K562 (cell line): ENCODE results near the gene FSTL4. TPM values are rescaled to one million over a fixed set of nuclear protein-coding genes. Genes with fewer than 3 reads are reported as not detected.
A peak's percentile ranks its signal among the peaks of the same experiment; 100 is the strongest.

Source experiments
- ATAC-seq: fragments of 200-7000 bp; cut with Tn5 transposase; 3 replicates; pipeline ENCODE4 v1.9.1; 2020; ENCODE audit warnings: moderate library complexity
- BruUV-seq: library from RNA; stranded (reverse); fragments of 400-500 nt; replicated peaks from 2 replicates; lab custom pipeline; 2021; lab: Mats Ljungman, UMichigan
- CTCF ChIA-PET: fragments of 300-600 bp; formaldehyde crosslinking; extraction: SDS; loops from one replicate; lab custom pipeline; 2021; ENCODE audit warnings: low intra/inter-chr PET ratio; lab: Yijun Ruan, JAX
- POLR2A ChIA-PET: fragments of 300-600, 350-650 bp; sonication (Branson Sonifier 250); formaldehyde crosslinking; extraction: SDS; loops from one replicate; lab custom pipeline; 2021; ENCODE audit warnings: antibody characterized with exemption, inconsistent platforms; lab: Yijun Ruan, JAX
- DNase-seq, 4 experiments: peaks; one replicate each; pipeline versions ENCODE4 v3.0.0 to v3.0.0-alpha.2; 2011 to 2018; ENCODE audit warnings: low spot score in 3 of 4, mixed read lengths in 3 of 4; ENCODE audit errors: extremely low read depth in 1 of 4
- FAIRE-seq: peaks from 2 replicates; lab custom pipeline; 2011; peaks lifted over from hg19 to GRCh38; lab: Jason Lieb, UNC
- H2AFZ ChIP-seq: 2 replicates; pipeline ENCODE4 v1.6.0; 2011; ENCODE audit warnings: low read depth, low read length, control low read depth, inconsistent platforms
- H3K27ac ChIP-seq: fragments of 200-600 bp; 3 replicates; pipeline ENCODE4 v1.8.0; 2011; ENCODE audit warnings: low read depth, mild to moderate bottlenecking, control low read depth, inconsistent platforms, low read length, moderate library complexity, mixed read lengths; ENCODE audit errors: extremely low read depth
- H3K27me3 ChIP-seq, 2 experiments: fragments of 300-600 bp in 1 of 2; 2 replicates in 1 of 2; 3 replicates in 1 of 2; pipeline versions ENCODE4 v1.6.0 to v1.8.0; 2011; ENCODE audit warnings: inconsistent platforms in 2 of 2, low read length in 2 of 2, mild to moderate bottlenecking in 1 of 2, mixed read lengths in 1 of 2, moderate library complexity in 1 of 2; ENCODE audit not compliant: control insufficient read depth in 2 of 2, insufficient read depth in 2 of 2
- H3K36me3 ChIP-seq: fragments of 300-600 bp; 3 replicates; pipeline ENCODE4 v1.8.0; 2011; ENCODE audit warnings: mild to moderate bottlenecking, low read length, inconsistent platforms; ENCODE audit not compliant: control insufficient read depth, insufficient read depth
- H3K4me1 ChIP-seq, 2 experiments: fragments of 200-600 bp in 1 of 2; replicated peaks in 1 of 2; 2 replicates in 1 of 2; 3 replicates in 1 of 2; pipeline versions ENCODE4 v1.5.1 to v1.8.0; 2011; ENCODE audit warnings: inconsistent platforms in 2 of 2, low read length in 2 of 2, mild to moderate bottlenecking in 1 of 2, mixed read lengths in 1 of 2, moderate library complexity in 1 of 2; ENCODE audit not compliant: control insufficient read depth in 2 of 2, insufficient read depth in 2 of 2
- H3K4me2 ChIP-seq: 2 replicates; pipeline ENCODE4 v1.6.1; 2011; ENCODE audit warnings: low read length, control low read depth, inconsistent platforms, mixed read lengths; ENCODE audit not compliant: insufficient read depth
- H3K4me3 ChIP-seq: fragments of 200-600 bp; sonication (generic), shearing (Covaris generic); 2 replicates; pipeline ENCODE4 v1.5.1; 2016; ENCODE audit warnings: control low read depth, inconsistent platforms
- H3K79me2 ChIP-seq: fragments of 200-600 bp; 3 replicates; pipeline ENCODE4 v1.8.0; 2011; ENCODE audit warnings: low read length, inconsistent platforms; ENCODE audit not compliant: control insufficient read depth, insufficient read depth
- H3K9ac ChIP-seq, 2 experiments: 2 replicates each; pipeline versions ENCODE4 v1.6.0 to v1.6.1; 2011; ENCODE audit warnings: low read depth in 2 of 2, low read length in 2 of 2, control low read depth in 1 of 2, inconsistent platforms in 1 of 2, mild to moderate bottlenecking in 1 of 2, mixed read lengths in 1 of 2; ENCODE audit not compliant: insufficient read depth in 1 of 2
- H3K9me1 ChIP-seq: one replicate; pipeline ENCODE4 v1.6.0; 2011; ENCODE audit warnings: inconsistent platforms, mild to moderate bottlenecking, low read length, moderate library complexity; ENCODE audit not compliant: control insufficient read depth, insufficient read depth
- H3K9me3 ChIP-seq: replicated peaks from 2 replicates; pipeline ENCODE4 v1.5.1; 2011; ENCODE audit warnings: low read depth, low read length, inconsistent platforms; ENCODE audit not compliant: control insufficient read depth, insufficient read depth
- H4K20me1 ChIP-seq: replicated peaks from 2 replicates; pipeline ENCODE4 v1.6.1; 2011; ENCODE audit warnings: low read length, inconsistent platforms, mixed read lengths; ENCODE audit not compliant: control insufficient read depth, insufficient read depth
- BRCA1 ChIP-seq, 2 experiments: fragments of 450-650 bp in 1 of 2; sonication (generic) in 1 of 2; formaldehyde crosslinking in 1 of 2; IDR thresholded peaks; 2 replicates each; pipeline versions ENCODE4 v1.5.0 to v1.6.1; 2017 to 2020; ENCODE audit warnings: mild to moderate bottlenecking in 1 of 2, missing genetic modification reagents in 1 of 2
- ETV6 ChIP-seq, 3 experiments: fragments of 150-350 bp in 1 of 3; sonication (generic) in 1 of 3; formaldehyde crosslinking in 1 of 3; IDR thresholded peaks; 2 replicates each; pipeline versions ENCODE4 v1.6.1 to v1.8.0; 2014 to 2022; ENCODE audit warnings: borderline replicate concordance in 2 of 3, low read depth in 2 of 3, antibody characterized with exemption in 1 of 3, low read length in 1 of 3, mild to moderate bottlenecking in 1 of 3, missing genetic modification reagents in 1 of 3
- JUNB ChIP-seq: fragments of 450-650 bp; formaldehyde crosslinking; conservative IDR thresholded peaks from 2 replicates; pipeline ENCODE4 v1.4.0; 2020; ENCODE audit warnings: mild to moderate bottlenecking
- SIN3B ChIP-seq: fragments of 450-650 bp; IDR thresholded peaks from 2 replicates; pipeline ENCODE4 v1.6.1; 2017; ENCODE audit warnings: low read depth, mild to moderate bottlenecking, moderate library complexity
- SRSF1 ChIP-seq: fragments of 200-400 bp; formaldehyde crosslinking; IDR thresholded peaks from 2 replicates; pipeline ENCODE4 v1.6.1; 2017; ENCODE audit warnings: mild to moderate bottlenecking, low read depth, low read length, moderate library complexity
- ZNF354B ChIP-seq: fragments of 250-450 bp; sonication (Bioruptor Pico); IDR thresholded peaks from 2 replicates; pipeline ENCODE4 v1.4.0; 2020
- ZNF778 ChIP-seq: fragments of 450-650 bp; formaldehyde crosslinking; IDR thresholded peaks from 2 replicates; pipeline ENCODE4 v1.4.0; 2020; ENCODE audit warnings: mild to moderate bottlenecking, moderate library complexity
- WGBS: fragments of 100-300 bp; shearing (Covaris generic); methylation state at CpG from one replicate; pipeline ENCODE4 v1.1.6; 2016; ENCODE audit warnings: low coverage, mixed read lengths; ENCODE audit not compliant: insufficient coverage; ENCODE audit errors: missing lambda C conversion rate; 5-methylcytosine and 5-hydroxymethylcytosine counted together
- in situ Hi-C: fragments of 300-500 bp; cut with MboI; formaldehyde crosslinking; loops from 4 replicates; pipeline ENCODE4 v1.15.0; 2018; ENCODE audit warnings: inconsistent platforms, mixed read lengths
- intact Hi-C: fragments of 100-400 bp; cut with micrococcal nuclease; formaldehyde crosslinking; loops from 2 replicates; pipeline ENCODE4 v1.14.2; 2022
- polyA plus RNA-seq, 8 experiments: library from polyadenylated mRNA; depleted of rRNA in 4 of 8; stranded (reverse) in 5 of 8; unstranded in 3 of 8; fragments of >200 nt; fragmentation: Nextera tagmentation in 2 of 8; fragmentation: Illumina TruSeq in 1 of 8; extraction: Ambion mirVana in 2 of 8; extraction: Trizol in 1 of 8; gene quantifications; 2 replicates each; pipeline versions ENCODE4 v1.2.1 to v1.2.3, GENCODE V29; 2011 to 2014; ENCODE audit warnings: inconsistent platforms in 1 of 8, missing spikeins in 1 of 8
- total RNA-seq, 7 experiments: library from RNA; depleted of rRNA in 6 of 7; stranded (reverse); fragments of >200 nt in 6 of 7; fragmentation: Illumina TruSeq in 2 of 7; extraction: Trizol in 2 of 7; gene quantifications; 2 replicates each; pipeline versions ENCODE4 v1.2.1 to v1.2.3, GENCODE V29; 2011 to 2021; ENCODE audit warnings: low replicate concordance in 1 of 7
- TF ChIP-seq, protein P1 (sequence below): fragments of 250-450 bp; sonication (Bioruptor Pico); IDR thresholded peaks from 2 replicates; pipeline ENCODE4 v1.5.0; 2021; ENCODE audit warnings: mild to moderate bottlenecking, borderline replicate concordance
- TF ChIP-seq, protein P2 (sequence below): fragments of 450-650 bp; IDR thresholded peaks from 2 replicates; pipeline ENCODE4 v1.7.0; 2016; ENCODE audit warnings: borderline replicate concordance
- TF ChIP-seq, protein P3 (sequence below), 3 experiments: fragments of 200-800 bp in 1 of 3; sonication (Bioruptor generic) in 1 of 3; sonication (generic) in 1 of 3; formaldehyde crosslinking in 1 of 3; IDR thresholded peaks; 2 replicates each; pipeline versions ENCODE4 v1.6.1 to v1.8.0; 2016 to 2022; ENCODE audit warnings: mild to moderate bottlenecking in 2 of 3, missing compliant biosample characterization in 2 of 3, missing genetic modification characterization in 2 of 3, missing genetic modification reagents in 1 of 3
- TF ChIP-seq, protein P4 (sequence below): conservative IDR thresholded peaks from 2 replicates; pipeline ENCODE4 v1.6.1; 2011; ENCODE audit warnings: low read depth, mild to moderate bottlenecking, low read length; ENCODE audit not compliant: control insufficient read depth

The FSTL4 gene
- total and polyA plus RNA-seq, 9 of the 15 experiments (the other 6 are each of a cell fraction or from before 2014, with no cell fraction given) = 0.08 to 0.18 (median 0.10) TPM; not detected in 5

DNA sequence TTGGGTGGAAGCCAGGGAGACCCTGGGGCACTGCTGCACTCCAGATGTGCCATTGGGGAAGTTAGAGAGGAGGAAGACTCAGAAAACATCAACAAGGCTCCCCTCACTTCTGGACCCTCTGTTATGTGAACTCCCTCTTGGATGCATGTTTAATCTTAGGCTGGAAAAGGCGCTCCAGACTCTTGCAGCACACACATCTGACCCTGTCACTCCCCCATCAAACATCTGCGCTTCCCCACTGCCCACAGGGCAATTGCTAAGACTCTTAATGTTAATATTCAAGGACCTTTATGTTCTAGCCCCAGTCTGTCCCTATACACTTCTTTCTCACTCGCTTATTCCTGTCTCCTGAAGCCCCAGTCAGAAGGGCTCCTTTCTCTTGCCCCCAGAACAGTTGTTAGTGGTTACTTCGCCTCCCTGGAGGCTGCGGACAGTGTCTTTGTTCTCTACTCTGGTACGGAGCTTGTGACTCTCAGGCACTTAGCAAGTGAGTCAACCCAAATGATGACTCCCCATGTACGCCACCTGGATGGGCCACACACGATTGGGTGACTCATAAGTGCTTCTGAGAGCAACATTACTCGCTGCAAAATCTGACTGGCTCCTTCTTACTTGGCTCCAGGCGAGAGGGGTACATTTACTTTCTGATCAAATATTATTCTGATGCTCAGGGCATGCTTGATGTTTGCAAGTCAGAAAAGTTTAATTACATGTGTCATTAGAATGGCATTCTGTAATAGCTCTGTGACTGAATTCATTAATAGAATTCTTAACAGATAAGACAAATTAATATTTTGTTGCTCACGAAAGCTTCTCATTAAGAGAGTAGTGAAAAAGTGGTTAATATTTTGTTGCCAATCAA lies 366.9 kb downstream of the FSTL4 start:
- in situ Hi-C loops (loop anchor here (5.0 kb wide), 1 partner anchor 123 kb away; no protein-coding TSS in a partner anchor), intact Hi-C loops (no loop called here)
- peak; percentile 69 to 77 (median 73) for DNase-seq
- H3K9me1 ChIP-seq = peaks cover 3% of the 10 kb centered on the region
- ChIA-PET POLR2A (interaction anchor here (0.6 to 0.8 kb wide), 3 partner anchors 18 to 789 kb away, joined by 3 to 4 read pairs (median 3); no protein-coding TSS in a partner anchor), CTCF (no interaction called here)
- peaks cover 0 to 3% of the 10 kb centered on the region in 2 experiments; a peak in 3 of 5 replicates for H3K27me3 ChIP-seq
- no peak overlapping the region for H3K27ac ChIP-seq
- peak; percentile 80 for FAIRE-seq
- BruUV-seq = no TSS peak
- peak overlapping the region; percentile 23 for H2AFZ ChIP-seq
- H3K4me2 ChIP-seq = no peak overlapping the region
- WGBS = 20% methylated on average over 11 of the region's 11 CpGs
- no peak overlapping the region for H3K9ac ChIP-seq
- H3K4me3 ChIP-seq = no peak overlapping the region
- 0 out of 2 replicates have a peak, but pooled peaks cover 9% of the 10 kb centered on the region for H4K20me1 ChIP-seq
- no peaks in the 10 kb centered on the region for H3K36me3 ChIP-seq
- peaks cover 38 to 56% of the 10 kb centered on the region in 2 experiments for H3K4me1 ChIP-seq
- H3K9me3 ChIP-seq = no peaks in the 10 kb centered on the region
- ATAC-seq = peak; percentile 18
- no peaks in the 10 kb centered on the region for H3K79me2 ChIP-seq
- TF ChIP-seq, protein P1, sequence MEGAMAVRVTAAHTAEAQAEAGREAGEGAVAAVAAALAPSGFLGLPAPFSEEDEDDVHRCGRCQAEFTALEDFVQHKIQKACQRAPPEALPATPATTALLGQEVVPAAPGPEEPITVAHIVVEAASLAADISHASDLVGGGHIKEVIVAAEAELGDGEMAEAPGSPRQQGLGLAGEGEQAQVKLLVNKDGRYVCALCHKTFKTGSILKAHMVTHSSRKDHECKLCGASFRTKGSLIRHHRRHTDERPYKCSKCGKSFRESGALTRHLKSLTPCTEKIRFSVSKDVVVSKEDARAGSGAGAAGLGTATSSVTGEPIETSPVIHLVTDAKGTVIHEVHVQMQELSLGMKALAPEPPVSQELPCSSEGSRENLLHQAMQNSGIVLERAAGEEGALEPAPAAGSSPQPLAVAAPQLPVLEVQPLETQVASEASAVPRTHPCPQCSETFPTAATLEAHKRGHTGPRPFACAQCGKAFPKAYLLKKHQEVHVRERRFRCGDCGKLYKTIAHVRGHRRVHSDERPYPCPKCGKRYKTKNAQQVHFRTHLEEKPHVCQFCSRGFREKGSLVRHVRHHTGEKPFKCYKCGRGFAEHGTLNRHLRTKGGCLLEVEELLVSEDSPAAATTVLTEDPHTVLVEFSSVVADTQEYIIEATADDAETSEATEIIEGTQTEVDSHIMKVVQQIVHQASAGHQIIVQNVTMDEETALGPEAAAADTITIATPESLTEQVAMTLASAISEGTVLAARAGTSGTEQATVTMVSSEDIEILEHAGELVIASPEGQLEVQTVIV (CRISPR knock-in tag) = no peak
- TF ChIP-seq, protein P2, sequence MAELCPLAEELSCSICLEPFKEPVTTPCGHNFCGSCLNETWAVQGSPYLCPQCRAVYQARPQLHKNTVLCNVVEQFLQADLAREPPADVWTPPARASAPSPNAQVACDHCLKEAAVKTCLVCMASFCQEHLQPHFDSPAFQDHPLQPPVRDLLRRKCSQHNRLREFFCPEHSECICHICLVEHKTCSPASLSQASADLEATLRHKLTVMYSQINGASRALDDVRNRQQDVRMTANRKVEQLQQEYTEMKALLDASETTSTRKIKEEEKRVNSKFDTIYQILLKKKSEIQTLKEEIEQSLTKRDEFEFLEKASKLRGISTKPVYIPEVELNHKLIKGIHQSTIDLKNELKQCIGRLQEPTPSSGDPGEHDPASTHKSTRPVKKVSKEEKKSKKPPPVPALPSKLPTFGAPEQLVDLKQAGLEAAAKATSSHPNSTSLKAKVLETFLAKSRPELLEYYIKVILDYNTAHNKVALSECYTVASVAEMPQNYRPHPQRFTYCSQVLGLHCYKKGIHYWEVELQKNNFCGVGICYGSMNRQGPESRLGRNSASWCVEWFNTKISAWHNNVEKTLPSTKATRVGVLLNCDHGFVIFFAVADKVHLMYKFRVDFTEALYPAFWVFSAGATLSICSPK = no peak
- no peak for TF ChIP-seq BRCA1 (IDR thresholded peaks at IDR 0.05)
- no peak for TF ChIP-seq BRCA1 (CRISPR knock-in tag; IDR thresholded peaks at IDR 0.05)
- TF ChIP-seq, protein P3, sequence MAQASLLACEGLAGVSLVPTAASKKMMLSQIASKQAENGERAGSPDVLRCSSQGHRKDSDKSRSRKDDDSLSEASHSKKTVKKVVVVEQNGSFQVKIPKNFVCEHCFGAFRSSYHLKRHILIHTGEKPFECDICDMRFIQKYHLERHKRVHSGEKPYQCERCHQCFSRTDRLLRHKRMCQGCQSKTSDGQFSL (CRISPR knock-in tag; IDR thresholded peaks at IDR 0.05) = no peak
- TF ChIP-seq, protein P3 (tag; IDR thresholded peaks at IDR 0.05) = no peak
- no peak for TF ChIP-seq ETV6 (IDR thresholded peaks at IDR 0.05; ENCODE audit: borderline replicate concordance in 1 of 2, low read depth in 2 of 2, low read length in 1 of 2)
- no peak for TF ChIP-seq ETV6 (CRISPR knock-in tag; IDR thresholded peaks at IDR 0.05; ENCODE audit: borderline replicate concordance)
- TF ChIP-seq ZNF354B (CRISPR knock-in tag) = no peak
- TF ChIP-seq, protein P4, sequence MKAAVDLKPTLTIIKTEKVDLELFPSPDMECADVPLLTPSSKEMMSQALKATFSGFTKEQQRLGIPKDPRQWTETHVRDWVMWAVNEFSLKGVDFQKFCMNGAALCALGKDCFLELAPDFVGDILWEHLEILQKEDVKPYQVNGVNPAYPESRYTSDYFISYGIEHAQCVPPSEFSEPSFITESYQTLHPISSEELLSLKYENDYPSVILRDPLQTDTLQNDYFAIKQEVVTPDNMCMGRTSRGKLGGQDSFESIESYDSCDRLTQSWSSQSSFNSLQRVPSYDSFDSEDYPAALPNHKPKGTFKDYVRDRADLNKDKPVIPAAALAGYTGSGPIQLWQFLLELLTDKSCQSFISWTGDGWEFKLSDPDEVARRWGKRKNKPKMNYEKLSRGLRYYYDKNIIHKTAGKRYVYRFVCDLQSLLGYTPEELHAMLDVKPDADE = no peak
- peak; percentile 75 for TF ChIP-seq JUNB (CRISPR knock-in tag)
- no peak for TF ChIP-seq ZNF778 (CRISPR knock-in tag)
- TF ChIP-seq SRSF1 = no peak
- TF ChIP-seq SIN3B = no peak
